Spleen (tissue), 7 donors: ENCODE results near the gene GTF3C6.

Experiments
- POLR2A ChIP-seq, 3 donors: fragments of 450-650 bp; IDR thresholded peaks; one replicate each; pipeline ENCODE4 v1.5.1; 2017; ENCODE audit warnings: antibody characterized with exemption in 3 of 3, mild to moderate bottlenecking in 1 of 3
- TF ChIP-seq, protein P1 (sequence below), 11 experiments: fragments of 200-600 bp in 7 of 11; fragments of 450-650 bp in 4 of 11; sonication (generic) in 4 of 11; IDR thresholded peaks in 8 of 11; conservative IDR thresholded peaks in 3 of 11; 1 replicate in 7 of 11; 2 replicates in 4 of 11; pipeline versions ENCODE4 v1.4.0 to v1.8.0; 2016 to 2021; ENCODE audit warnings: antibody characterized with exemption in 11 of 11, inconsistent platforms in 4 of 11, mild to moderate bottlenecking in 1 of 11
- donor health status: DM: no; HTN: no; CAD: no; lungs with moderate emphysema.
- donor health status: DM: no; HTN: no; CAD: no.
- donor health status: DM: no; HTN: no; CAD: no.

DNA sequence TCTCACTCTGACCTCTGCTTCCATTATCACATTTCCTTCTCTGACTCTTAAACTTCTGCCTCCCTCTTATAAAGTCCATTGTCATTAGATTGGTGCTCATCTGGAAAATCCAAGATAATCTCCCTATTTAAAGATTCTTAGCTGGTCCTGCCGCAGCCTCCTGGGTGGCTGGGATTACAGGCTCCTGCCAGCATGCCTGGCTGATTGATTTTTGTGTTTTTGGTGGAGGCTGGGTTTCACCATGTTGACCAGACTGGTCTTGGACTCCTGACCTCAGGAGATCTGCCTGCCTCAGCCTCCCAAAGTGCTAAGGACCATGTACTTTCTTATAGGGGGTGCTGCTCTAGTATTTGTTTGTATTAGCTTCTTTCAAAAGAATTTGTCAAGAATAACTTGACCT, 18.1 kb downstream of the GTF3C6 start:
- TF ChIP-seq, protein P1, sequence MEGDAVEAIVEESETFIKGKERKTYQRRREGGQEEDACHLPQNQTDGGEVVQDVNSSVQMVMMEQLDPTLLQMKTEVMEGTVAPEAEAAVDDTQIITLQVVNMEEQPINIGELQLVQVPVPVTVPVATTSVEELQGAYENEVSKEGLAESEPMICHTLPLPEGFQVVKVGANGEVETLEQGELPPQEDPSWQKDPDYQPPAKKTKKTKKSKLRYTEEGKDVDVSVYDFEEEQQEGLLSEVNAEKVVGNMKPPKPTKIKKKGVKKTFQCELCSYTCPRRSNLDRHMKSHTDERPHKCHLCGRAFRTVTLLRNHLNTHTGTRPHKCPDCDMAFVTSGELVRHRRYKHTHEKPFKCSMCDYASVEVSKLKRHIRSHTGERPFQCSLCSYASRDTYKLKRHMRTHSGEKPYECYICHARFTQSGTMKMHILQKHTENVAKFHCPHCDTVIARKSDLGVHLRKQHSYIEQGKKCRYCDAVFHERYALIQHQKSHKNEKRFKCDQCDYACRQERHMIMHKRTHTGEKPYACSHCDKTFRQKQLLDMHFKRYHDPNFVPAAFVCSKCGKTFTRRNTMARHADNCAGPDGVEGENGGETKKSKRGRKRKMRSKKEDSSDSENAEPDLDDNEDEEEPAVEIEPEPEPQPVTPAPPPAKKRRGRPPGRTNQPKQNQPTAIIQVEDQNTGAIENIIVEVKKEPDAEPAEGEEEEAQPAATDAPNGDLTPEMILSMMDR (IDR thresholded peaks at IDR 0.05 in 8 of 11, conservative IDR thresholded peaks at IDR 0.05 in 3 of 11), result no peak
- TF ChIP-seq POLR2A (IDR thresholded peaks at IDR 0.05), result no peak
